ENCODE measurements around the gene CHD9. TPM values are rescaled to one million over a fixed set of nuclear protein-coding genes. Genes with fewer than 3 reads are reported as not detected.

Gene CHD9
- polyA plus RNA-seq, 1 donor from 2014 or later, result 69.3 TPM

DNA sequence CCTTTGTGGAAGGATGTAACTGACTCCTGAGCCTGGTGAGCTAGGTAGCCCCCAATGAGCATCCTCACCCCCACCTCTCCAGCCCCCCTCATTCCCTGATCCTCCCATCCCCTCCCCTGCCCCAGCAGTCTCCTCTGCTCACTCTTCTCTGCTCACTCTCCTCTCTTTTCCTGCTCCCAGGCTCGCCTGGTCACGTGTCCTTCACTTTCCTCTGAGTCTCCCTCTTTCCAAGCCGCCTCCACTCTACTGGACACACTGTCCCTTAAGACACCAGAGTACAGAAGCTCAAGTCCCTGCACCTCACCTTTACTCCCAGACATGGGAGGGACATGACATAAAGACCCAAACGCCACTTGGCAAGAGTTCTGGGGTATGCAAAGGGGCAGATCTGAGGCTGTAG, 303.2 kb downstream of the CHD9 start:
- H3K9me3 ChIP-seq (ENCODE audit: low read length), result no peaks in the 10 kb centered on the region
- H2AFZ ChIP-seq (ENCODE audit: low read depth, low read length), result no peak overlapping the region
- no peaks in the 10 kb centered on the region for H3K36me3 ChIP-seq (ENCODE audit: insufficient read depth, low read length)
- no peak overlapping the region for H3K4me2 ChIP-seq (ENCODE audit: low read length)
- H3K27ac ChIP-seq (ENCODE audit: low read length), result no peak overlapping the region
- no peaks in the 10 kb centered on the region for H3K27me3 ChIP-seq (ENCODE audit: insufficient read depth, low read depth, low read length)
- no peaks in the 10 kb centered on the region for H4K20me1 ChIP-seq (ENCODE audit: insufficient read depth)
- H3K79me2 ChIP-seq (replicated peaks; ENCODE audit: insufficient read depth, low read length), result no peaks in the 10 kb centered on the region
- no peaks in the 10 kb centered on the region for H3F3A ChIP-seq (ENCODE audit: insufficient read depth, low read length, poor library complexity, severe bottlenecking)
- H3K9ac ChIP-seq (ENCODE audit: low read length), result no peak overlapping the region
- H3K9me2 ChIP-seq (ENCODE audit: insufficient read depth, low read length), result no peaks in the 10 kb centered on the region
- TF ChIP-seq, protein P1, sequence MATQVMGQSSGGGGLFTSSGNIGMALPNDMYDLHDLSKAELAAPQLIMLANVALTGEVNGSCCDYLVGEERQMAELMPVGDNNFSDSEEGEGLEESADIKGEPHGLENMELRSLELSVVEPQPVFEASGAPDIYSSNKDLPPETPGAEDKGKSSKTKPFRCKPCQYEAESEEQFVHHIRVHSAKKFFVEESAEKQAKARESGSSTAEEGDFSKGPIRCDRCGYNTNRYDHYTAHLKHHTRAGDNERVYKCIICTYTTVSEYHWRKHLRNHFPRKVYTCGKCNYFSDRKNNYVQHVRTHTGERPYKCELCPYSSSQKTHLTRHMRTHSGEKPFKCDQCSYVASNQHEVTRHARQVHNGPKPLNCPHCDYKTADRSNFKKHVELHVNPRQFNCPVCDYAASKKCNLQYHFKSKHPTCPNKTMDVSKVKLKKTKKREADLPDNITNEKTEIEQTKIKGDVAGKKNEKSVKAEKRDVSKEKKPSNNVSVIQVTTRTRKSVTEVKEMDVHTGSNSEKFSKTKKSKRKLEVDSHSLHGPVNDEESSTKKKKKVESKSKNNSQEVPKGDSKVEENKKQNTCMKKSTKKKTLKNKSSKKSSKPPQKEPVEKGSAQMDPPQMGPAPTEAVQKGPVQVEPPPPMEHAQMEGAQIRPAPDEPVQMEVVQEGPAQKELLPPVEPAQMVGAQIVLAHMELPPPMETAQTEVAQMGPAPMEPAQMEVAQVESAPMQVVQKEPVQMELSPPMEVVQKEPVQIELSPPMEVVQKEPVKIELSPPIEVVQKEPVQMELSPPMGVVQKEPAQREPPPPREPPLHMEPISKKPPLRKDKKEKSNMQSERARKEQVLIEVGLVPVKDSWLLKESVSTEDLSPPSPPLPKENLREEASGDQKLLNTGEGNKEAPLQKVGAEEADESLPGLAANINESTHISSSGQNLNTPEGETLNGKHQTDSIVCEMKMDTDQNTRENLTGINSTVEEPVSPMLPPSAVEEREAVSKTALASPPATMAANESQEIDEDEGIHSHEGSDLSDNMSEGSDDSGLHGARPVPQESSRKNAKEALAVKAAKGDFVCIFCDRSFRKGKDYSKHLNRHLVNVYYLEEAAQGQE (IDR thresholded peaks at IDR 0.05; ENCODE audit: borderline replicate concordance), result no peak
- TF ChIP-seq EP300 (conservative IDR thresholded peaks at IDR 0.05; ENCODE audit: poor library complexity, severe bottlenecking), result no peak
- H3K4me3 ChIP-seq (ENCODE audit: low read length), result no peak overlapping the region

DNA sequence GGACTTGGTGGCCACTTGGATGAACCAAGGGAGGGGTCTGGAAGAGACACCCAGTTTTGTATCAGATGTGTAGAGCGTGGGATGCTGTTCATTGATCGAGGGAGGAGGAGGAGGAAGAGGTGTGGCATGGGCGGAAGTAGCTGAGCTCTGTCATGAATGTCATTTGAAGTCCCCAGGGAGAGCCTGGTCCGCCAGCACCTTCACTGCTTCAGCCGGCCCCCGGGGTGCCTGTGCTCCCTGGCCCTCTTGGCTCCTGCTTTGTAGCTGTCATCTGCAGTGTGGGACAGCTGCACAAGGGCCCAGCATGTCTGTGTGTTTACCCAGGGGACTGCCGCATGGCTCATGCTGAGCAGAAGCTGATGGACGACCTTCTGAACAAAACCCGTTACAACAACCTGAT, 304.1 kb downstream of the CHD9 start:
- TF ChIP-seq TAF1 (IDR thresholded peaks at IDR 0.05; ENCODE audit: low read depth) (no peak), RAD21 (conservative IDR thresholded peaks at IDR 0.05) (no peak), POLR2AphosphoS5 (IDR thresholded peaks at IDR 0.05) (no peak), SMC3 (conservative IDR thresholded peaks at IDR 0.05; ENCODE audit: poor library complexity) (no peak), MXI1 (conservative IDR thresholded peaks at IDR 0.05; ENCODE audit: poor library complexity, severe bottlenecking) (no peak), EP300 (conservative IDR thresholded peaks at IDR 0.05; ENCODE audit: poor library complexity, severe bottlenecking) (no peak), EZH2 (IDR thresholded peaks at IDR 0.05; ENCODE audit: borderline replicate concordance, insufficient read depth, low read length, poor library complexity, severe bottlenecking) (no peak)
- TF ChIP-seq, protein P1 (IDR thresholded peaks at IDR 0.05; ENCODE audit: borderline replicate concordance), result no peak
- TF ChIP-seq, protein P2, sequence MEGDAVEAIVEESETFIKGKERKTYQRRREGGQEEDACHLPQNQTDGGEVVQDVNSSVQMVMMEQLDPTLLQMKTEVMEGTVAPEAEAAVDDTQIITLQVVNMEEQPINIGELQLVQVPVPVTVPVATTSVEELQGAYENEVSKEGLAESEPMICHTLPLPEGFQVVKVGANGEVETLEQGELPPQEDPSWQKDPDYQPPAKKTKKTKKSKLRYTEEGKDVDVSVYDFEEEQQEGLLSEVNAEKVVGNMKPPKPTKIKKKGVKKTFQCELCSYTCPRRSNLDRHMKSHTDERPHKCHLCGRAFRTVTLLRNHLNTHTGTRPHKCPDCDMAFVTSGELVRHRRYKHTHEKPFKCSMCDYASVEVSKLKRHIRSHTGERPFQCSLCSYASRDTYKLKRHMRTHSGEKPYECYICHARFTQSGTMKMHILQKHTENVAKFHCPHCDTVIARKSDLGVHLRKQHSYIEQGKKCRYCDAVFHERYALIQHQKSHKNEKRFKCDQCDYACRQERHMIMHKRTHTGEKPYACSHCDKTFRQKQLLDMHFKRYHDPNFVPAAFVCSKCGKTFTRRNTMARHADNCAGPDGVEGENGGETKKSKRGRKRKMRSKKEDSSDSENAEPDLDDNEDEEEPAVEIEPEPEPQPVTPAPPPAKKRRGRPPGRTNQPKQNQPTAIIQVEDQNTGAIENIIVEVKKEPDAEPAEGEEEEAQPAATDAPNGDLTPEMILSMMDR (IDR thresholded peaks at IDR 0.05; ENCODE audit: poor library complexity, severe bottlenecking), result no peak
- Histone ChIP-seq H4K20me1 (ENCODE audit: insufficient read depth) (no peaks in the 10 kb centered on the region), H3K9ac (ENCODE audit: low read length) (no peak overlapping the region), H3K9me2 (ENCODE audit: insufficient read depth, low read length) (no peaks in the 10 kb centered on the region), H3K9me3 (ENCODE audit: low read length) (no peaks in the 10 kb centered on the region), H3K4me3 (ENCODE audit: low read length) (no peak overlapping the region), H3F3A (ENCODE audit: insufficient read depth, low read length, poor library complexity, severe bottlenecking) (no peaks in the 10 kb centered on the region), H3K27me3 (ENCODE audit: insufficient read depth, low read depth, low read length) (no peaks in the 10 kb centered on the region), H3K79me2 (replicated peaks; ENCODE audit: insufficient read depth, low read length) (no peaks in the 10 kb centered on the region), H3K36me3 (ENCODE audit: insufficient read depth, low read length) (no peaks in the 10 kb centered on the region), H3K4me2 (ENCODE audit: low read length) (no peak overlapping the region), H2AFZ (ENCODE audit: low read depth, low read length) (no peak overlapping the region), H3K27ac (ENCODE audit: low read length) (no peak overlapping the region)

Measured in neural cell (in vitro differentiated cells).